A673 (cell line): ENCODE data around the gene SLC7A1.

ENCODE experiments used
- CTCF ChIP-seq: fragments of 300-800, 200-600 bp; sonication (generic); conservative IDR thresholded peaks from 2 replicates; pipeline ENCODE4 v1.5.1; 2017; ENCODE audit warnings: low read depth, mild to moderate bottlenecking, antibody characterized with exemption, low read length, moderate library complexity, mixed read lengths
- EZH2 ChIP-seq: fragments of 200-600 bp; sonication (generic); IDR thresholded peaks from 2 replicates; pipeline ENCODE4 v1.6.1; 2017; ENCODE audit warnings: borderline replicate concordance, low read depth, mild to moderate bottlenecking, mixed read lengths, antibody characterized with exemption, low read length; ENCODE audit not compliant: poor library complexity, severe bottlenecking

GRCh38 chr13:29540334-29540733 lies 55.2 kb downstream of the SLC7A1 start:
- no peak for TF ChIP-seq CTCF
- TF ChIP-seq EZH2, result no peak
